NCI-H187 (cell line): ENCODE data around the gene CRTC1.

Experiments used
- DNase-seq, 2 experiments: peaks; one replicate each; lab custom pipeline; 2025; lab: John Stamatoyannopoulos, UW

CRTC1 gene

GRCh38 chr19:18769989-18770528 lies 86.6 kb downstream of the CRTC1 start:
- DNase-seq = no peak

- DNase-seq = no peak
These were observed 87.3 kb downstream of the CRTC1 start for GRCh38 chr19:18770663-18771327.

- DNase-seq = no peak
These were observed 88.1 kb downstream of the CRTC1 start for GRCh38 chr19:18771328-18772242.

GRCh38 chr19:18772620-18773587 lies 89.4 kb downstream of the CRTC1 start:
- DNase-seq = no peak

- no peak for DNase-seq
These were observed 90.2 kb downstream of the CRTC1 start for GRCh38 chr19:18773682-18774081.

GRCh38 chr19:18774107-18774506 lies 90.6 kb downstream of the CRTC1 start:
- no peak for DNase-seq

GRCh38 chr19:18774782-18775444 lies 91.4 kb downstream of the CRTC1 start:
- no peak for DNase-seq

GRCh38 chr19:18775586-18776287 lies 92.3 kb downstream of the CRTC1 start:
- no peak for DNase-seq

GRCh38 chr19:18776288-18776594 lies 92.8 kb downstream of the CRTC1 start:
- DNase-seq = no peak

GRCh38 chr19:18776736-18777135 lies 93.3 kb downstream of the CRTC1 start:
- DNase-seq = no peak

GRCh38 chr19:18777301-18778075 lies 94.0 kb downstream of the CRTC1 start:
- no peak for DNase-seq

- no peak for DNase-seq
These were observed 94.6 kb downstream of the CRTC1 start for GRCh38 chr19:18778076-18778389.

GRCh38 chr19:18778826-18779495 lies 95.5 kb downstream of the CRTC1 start:
- DNase-seq = no peak

- DNase-seq = no peak
These were observed 96.6 kb downstream of the CRTC1 start for GRCh38 chr19:18780081-18780480.

- no peak for DNase-seq
These were observed 97.2 kb downstream of the CRTC1 start for GRCh38 chr19:18780631-18781030.

- no peak for DNase-seq
These were observed 97.6 kb downstream of the CRTC1 start for GRCh38 chr19:18781047-18781600.

GRCh38 chr19:18781885-18782527 lies 98.5 kb downstream of the CRTC1 start:
- DNase-seq = no peak

- no peak for DNase-seq
These were observed 99.2 kb downstream of the CRTC1 start for GRCh38 chr19:18782559-18783225.
